Omental fat pad (tissue), 4 donors: Measurements from ENCODE around the gene TSPYL4. TPM values are rescaled to one million over a fixed set of nuclear protein-coding genes. Genes with fewer than 3 reads are reported as not detected.

ENCODE experiments used
- ATAC-seq: fragments of 150-250 bp; one replicate; pipeline ENCODE4 v1.9.1; 2016; ENCODE audit warnings: mild to moderate bottlenecking, moderate library complexity; ENCODE audit not compliant: low FRiP score
- DNase-seq: peaks from one replicate; pipeline ENCODE4 v3.0.0-alpha.2; 2019; ENCODE audit warnings: low spot score
- total RNA-seq, 4 donors: library from RNA; depleted of rRNA; stranded (reverse); fragments of >200 nt; gene quantifications; one replicate each; pipeline ENCODE4 v1.1.0, GENCODE V29; 2016
- TF ChIP-seq, protein P1 (sequence below), 3 donors: fragments of 450-650 bp; IDR thresholded peaks; one replicate each; pipeline ENCODE4 v1.5.1; 2016 to 2017; ENCODE audit warnings: antibody characterized with exemption in 3 of 3, mild to moderate bottlenecking in 3 of 3, moderate library complexity in 2 of 3

The TSPYL4 gene
- total RNA-seq, 4 donors from 2014 or later, result 8.0 to 13.4 (median 9.5) TPM

DNA sequence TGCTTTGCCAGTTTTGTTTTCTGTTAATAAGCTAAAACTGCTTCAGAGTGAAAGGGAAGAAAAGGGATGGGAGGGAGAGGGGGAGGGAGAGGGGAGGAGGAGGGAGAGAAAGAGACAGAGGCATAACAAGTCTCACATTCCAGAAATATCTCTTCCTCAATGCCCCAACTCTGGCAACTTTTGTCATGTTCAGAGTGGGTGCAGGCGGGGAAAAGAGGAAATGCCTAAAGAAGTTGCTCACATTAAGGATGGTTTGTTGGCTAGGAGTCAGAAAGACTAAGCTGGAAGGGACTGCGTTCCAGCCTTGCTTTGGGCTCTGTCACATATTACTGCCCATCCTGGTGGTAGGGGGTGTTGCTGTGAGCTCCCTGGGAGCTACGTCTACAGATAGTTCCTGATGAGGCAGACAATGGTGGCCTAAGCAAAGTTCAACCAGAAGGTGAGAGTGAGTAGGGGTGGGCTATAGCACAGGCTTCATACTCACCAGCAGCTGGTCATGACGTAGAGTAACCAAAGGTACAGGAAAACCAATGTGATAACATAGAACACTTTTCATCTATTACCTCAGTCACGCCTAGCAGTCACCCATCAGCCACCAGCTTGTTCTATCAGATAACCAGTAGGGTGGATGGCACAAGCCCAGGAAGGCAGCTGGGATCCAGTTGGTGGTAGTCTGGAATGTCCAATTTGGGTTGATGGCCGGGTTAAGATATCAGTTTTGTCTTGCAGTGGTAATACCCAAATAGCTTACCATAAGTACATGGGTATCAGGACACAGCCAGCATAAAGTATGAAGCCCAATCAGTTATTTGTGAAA, 2.1 kb downstream of the TSPYL4 start:
- TF ChIP-seq, protein P1, sequence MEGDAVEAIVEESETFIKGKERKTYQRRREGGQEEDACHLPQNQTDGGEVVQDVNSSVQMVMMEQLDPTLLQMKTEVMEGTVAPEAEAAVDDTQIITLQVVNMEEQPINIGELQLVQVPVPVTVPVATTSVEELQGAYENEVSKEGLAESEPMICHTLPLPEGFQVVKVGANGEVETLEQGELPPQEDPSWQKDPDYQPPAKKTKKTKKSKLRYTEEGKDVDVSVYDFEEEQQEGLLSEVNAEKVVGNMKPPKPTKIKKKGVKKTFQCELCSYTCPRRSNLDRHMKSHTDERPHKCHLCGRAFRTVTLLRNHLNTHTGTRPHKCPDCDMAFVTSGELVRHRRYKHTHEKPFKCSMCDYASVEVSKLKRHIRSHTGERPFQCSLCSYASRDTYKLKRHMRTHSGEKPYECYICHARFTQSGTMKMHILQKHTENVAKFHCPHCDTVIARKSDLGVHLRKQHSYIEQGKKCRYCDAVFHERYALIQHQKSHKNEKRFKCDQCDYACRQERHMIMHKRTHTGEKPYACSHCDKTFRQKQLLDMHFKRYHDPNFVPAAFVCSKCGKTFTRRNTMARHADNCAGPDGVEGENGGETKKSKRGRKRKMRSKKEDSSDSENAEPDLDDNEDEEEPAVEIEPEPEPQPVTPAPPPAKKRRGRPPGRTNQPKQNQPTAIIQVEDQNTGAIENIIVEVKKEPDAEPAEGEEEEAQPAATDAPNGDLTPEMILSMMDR (IDR thresholded peaks at IDR 0.05), result no peak
- DNase-seq, result no peak
- ATAC-seq, result no peak

DNA sequence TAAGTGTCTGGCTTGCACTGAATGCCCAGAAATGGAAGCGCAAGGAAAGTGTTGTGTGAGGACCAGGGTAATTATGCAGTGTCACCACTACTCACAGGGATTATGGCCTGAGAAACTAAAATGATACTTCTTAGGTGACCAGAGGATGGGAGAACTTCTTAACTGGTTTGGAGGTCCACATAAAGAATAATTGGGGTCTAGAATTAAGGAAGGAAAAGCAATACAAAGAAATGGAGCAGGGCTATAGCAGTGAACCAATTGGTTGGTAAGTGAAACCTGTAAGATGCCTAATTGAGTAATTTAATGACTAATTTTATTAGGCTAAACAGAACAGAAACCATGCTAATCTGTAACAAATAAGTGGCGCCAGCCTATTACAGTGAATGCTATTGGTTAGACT, 5.3 kb downstream of the TSPYL4 start:
- DNase-seq (no peak), ATAC-seq (no peak)
- TF ChIP-seq, protein P1 (IDR thresholded peaks at IDR 0.05), result no peak

DNA sequence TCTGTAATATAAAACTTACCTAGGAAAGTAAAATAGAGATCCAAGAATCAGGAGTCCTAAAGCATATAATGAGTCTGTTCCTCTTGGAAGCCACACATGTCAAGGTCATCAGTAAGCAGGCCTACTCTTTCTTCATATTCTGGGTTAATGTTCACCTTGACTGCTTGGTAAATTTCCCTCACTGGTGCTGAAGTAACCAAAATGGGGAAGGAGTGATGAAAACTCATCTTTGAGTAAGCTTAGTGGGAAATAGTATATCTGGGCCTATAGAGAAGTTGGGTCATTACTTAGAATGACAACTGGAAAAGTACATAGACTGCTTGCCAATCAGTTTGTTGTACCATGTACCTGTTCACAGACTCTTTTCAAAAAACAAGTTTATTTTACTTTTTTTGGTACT, 6.6 kb downstream of the TSPYL4 start:
- no peak for DNase-seq
- no peak for ATAC-seq
- TF ChIP-seq, protein P1 (IDR thresholded peaks at IDR 0.05), result no peak

DNA sequence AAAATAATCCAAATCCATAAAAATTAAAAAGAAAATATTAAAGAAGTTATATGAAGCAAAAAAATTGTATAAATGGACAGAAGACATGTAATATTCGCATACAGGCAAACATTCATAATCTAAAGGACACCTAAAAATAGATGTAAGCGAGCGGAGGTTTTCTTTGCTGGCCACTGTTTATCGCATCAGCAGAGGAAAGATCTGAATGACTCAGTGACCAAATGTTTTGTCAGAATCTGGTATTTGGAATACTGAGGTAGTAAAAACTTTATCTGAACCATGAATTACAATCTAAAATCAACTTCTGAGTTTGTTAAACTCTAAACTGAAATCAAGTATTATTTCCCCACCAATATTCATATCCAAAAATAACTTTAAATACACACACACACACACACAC, 7.8 kb downstream of the TSPYL4 start:
- no peak for ATAC-seq
- TF ChIP-seq, protein P1 (IDR thresholded peaks at IDR 0.05), result no peak
- no peak for DNase-seq

DNA sequence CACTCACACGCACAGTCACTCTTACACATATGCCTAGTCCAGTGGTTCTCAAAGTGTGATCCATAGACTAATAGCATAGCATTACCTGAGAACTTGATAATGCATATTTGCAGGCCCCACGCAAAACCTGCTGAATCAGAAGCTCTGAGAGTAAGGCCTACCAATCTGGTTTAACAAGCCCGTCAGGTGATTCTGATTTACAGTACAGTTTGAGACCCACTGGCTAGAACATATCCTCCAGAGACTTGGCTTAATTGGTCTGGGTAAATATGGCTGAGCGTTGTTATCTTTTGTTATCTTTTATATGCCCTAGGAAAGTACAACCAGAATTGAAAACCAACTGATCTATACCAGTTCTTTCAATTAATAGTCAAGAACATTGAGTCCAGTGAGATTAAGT, 9.6 kb downstream of the TSPYL4 start:
- TF ChIP-seq, protein P1 (IDR thresholded peaks at IDR 0.05), result no peak
- DNase-seq, result no peak
- no peak for ATAC-seq

DNA sequence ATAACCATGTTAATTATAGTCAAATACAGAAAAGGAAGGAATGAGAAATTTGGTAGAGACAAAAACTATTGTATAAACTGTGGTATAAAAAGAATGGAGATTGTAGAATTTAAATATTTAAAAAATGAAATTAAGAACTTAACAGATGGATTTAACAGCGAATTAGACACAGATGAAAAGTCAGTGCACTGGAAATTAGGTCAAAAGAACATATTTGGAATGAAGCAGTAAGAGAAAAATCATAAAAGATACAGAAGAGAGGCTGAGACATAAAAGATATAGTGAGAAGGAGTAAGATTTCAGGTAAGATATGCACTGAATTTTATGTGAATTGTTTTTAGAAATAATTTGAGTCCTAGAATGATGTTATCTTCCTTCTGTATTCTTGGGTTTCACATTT, 14.0 kb downstream of the TSPYL4 start:
- TF ChIP-seq, protein P1 (IDR thresholded peaks at IDR 0.05), result no peak
- no peak for DNase-seq
- no peak for ATAC-seq

DNA sequence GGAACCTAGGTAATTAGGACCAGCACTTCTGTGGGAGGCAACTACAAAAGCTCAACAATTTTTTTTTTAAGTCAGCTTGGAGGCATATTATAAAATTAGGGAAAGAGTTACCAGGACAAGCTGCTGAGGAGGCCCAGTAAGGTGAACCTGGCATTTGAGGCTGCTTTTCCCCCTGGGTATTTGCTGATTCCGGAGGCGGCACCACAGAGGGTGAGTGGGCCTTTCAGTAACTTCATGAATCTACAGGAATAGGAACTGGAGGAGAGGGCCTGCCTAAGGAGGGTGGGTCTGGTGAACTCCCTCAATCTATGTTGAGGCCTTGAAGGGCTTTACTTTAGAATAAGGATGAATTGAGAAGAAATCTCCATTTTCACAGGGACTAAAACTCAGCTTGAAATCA, 14.6 kb downstream of the TSPYL4 start:
- ATAC-seq (no peak), DNase-seq (no peak)
- TF ChIP-seq, protein P1 (IDR thresholded peaks at IDR 0.05), result no peak
